ENCODE results near the gene ACVR1B.
"Not testable (repeated sequence)": the region's sequence is repeated elsewhere in the genome, so short reads cannot be mapped to it uniquely, and the experiment has no call there.

The ACVR1B gene

GRCh38 chr12:51971679-51972421 lies 20.4 kb downstream of the ACVR1B start:
- no peak for DNase-seq

GRCh38 chr12:51972422-51972812 lies 20.9 kb downstream of the ACVR1B start:
- DNase-seq, result no peak

DNA sequence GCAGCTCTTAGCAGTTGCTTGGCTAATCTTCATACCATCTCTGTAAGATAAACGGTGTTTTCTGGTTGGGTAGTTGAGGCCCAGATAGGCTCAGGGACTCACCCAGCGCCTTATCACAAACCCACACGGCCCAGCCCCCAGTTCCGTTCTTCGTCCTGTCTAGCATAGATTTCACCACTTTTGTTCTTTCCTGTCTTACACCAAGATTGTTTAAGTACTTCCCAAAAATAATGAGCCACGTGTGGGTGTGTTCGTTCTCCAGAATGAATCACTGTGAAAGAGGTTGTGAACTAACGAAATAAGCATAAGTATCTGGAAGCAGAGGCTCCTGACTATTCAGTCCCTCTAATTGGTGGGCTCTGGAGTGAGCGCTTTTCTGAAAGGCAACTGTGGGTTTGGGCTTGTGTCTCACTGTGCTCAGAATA lies 21.4 kb downstream of the ACVR1B start:
- DNase-seq, result no peak

GRCh38 chr12:51973560-51973959 lies 22.1 kb downstream of the ACVR1B start:
- DNase-seq, result no peak

DNA sequence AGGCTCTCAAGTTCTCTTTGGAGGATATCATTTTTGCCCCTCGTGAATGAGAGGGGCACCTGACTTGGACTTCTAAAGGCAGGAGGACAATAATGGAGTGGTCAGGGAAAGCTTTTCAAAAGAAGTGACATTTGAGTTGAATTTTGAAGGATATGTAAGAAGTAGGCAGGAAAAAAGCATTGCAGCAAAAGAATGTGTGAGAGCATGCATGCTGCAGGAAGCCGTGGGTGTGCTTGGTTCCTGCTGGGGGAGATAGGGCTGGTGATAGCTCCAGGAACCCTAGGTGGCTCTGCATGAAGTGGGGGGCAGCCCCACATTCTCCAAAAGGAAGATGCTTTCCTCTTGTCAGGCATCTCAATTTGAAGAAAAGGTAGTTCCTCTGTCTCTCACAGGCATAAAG lies 23.1 kb downstream of the ACVR1B start:
- DNase-seq, result no peak

DNA sequence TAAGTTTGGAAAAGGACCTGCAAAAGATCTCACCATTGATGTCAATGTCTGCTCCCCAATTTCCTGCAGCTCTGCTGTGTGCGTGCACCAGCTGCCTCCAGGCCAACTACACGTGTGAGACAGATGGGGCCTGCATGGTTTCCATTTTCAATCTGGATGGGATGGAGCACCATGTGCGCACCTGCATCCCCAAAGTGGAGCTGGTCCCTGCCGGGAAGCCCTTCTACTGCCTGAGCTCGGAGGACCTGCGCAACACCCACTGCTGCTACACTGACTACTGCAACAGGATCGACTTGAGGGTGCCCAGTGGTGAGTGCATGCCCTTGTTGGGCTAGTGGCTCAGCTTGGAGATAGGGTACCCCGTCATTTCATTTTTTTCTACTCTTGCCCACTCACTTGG lies 23.7 kb downstream of the ACVR1B start:
- DNase-seq, result no peak

DNA sequence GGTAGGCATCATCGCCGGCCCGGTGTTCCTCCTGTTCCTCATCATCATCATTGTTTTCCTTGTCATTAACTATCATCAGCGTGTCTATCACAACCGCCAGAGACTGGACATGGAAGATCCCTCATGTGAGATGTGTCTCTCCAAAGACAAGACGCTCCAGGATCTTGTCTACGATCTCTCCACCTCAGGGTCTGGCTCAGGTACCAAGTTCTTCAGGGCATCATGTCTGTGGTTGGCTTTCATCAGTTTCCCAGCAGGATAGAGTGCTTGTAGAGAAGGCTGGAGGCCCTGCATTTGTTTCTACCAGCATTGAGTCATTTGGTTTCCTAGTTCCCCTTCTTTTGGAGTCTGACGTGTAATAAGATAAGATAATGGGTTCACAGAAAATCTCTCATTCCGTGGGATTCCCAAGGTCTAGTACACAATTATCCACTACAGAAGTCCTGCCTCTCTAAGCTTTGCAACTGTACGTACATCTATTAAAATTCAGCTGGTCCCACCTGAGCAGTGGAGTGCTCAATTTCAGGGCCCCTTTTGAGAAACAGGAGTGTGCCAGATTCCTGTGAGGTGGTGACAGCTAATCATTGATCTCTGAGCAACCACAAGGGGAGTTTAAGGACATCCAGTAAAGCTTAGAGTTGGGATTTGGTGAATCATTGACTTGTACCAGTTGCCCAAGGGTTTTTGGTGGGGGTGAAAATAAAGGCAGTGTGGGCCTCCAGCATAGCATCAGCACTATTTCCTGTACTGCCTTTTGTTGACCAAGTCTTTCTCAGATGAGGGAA lies 25.1 kb downstream of the ACVR1B start:
- DNase-seq, result no peak

GRCh38 chr12:51977320-51977753 lies 25.8 kb downstream of the ACVR1B start:
- DNase-seq, result no peak

DNA sequence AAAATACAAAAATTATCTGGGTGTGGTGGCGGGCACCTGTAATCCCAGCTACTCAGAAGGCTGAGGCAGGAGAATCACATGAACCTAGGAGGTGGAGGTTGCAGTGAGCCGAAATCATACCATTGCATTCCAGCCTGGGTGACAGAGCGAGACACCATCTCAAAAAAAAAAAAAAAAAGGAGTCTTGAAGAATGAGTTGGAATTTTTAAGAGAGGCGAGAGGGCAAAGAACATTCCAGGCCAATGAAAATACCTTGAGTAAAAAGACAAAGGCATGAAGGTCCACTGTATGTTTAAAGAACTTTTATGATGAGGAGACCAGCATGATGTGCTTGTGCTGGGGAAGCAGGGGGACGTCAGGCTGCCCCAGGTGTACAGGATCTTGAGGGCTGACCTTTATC lies 27.8 kb downstream of the ACVR1B start:
- DNase-seq, result not testable (repeated sequence)

DNA sequence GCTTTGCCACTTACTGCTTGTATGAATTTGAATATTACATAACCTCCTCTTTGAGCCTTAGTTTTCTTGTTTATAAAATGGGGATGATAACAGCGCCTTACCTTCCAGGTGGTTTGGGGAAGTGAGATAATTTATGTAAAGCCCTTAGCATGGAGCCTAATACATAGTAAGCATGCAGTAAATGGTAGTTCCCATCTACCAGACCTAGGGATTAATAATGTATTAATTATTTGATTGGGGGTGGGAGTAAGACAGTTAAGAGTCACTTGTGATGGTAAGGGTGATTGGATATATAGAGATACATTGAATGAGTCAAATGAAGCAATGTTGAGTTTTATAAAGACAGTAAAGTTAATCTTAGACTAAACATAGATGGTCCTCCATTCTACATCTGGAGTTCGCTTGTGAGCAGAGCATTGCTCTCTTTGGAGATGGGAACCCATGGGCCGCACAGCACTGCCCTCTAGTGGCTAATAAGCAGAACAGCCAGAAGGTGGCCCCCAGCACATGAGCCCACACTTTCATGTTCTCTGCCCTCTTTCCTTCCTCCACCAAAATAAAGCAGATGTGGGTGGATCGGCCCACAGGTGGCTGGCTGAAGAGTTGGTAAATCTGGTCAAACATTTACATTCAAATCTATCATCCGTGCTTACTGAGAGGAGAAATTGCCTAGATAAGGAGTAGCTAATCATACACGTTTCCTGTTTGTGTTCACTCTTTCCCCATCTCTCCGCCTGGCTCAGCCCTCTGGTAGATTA lies 28.7 kb downstream of the ACVR1B start:
- no peak for DNase-seq

DNA sequence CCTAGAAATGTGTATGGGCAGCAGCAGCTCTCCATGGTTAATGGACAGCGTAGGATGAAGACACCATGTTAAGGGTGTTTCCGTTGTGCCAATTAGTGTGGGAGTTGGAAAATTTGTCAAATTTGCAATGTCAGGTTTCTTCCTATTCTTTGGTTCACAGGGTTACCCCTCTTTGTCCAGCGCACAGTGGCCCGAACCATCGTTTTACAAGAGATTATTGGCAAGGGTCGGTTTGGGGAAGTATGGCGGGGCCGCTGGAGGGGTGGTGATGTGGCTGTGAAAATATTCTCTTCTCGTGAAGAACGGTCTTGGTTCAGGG lies 29.3 kb downstream of the ACVR1B start:
- DNase-seq, result no peak

GRCh38 chr12:51984657-51985056 lies 33.2 kb downstream of the ACVR1B start:
- DNase-seq, result no peak

GRCh38 chr12:51985154-51985835 lies 33.8 kb downstream of the ACVR1B start:
- DNase-seq, result no peak

GRCh38 chr12:51986834-51987233 lies 35.3 kb downstream of the ACVR1B start:
- DNase-seq, result no peak

- no peak for DNase-seq
Measured at GRCh38 chr12:51992246-51992645, 40.7 kb downstream of the ACVR1B start.

GRCh38 chr12:51994539-51994820 lies 43.0 kb downstream of the ACVR1B start:
- no peak for DNase-seq

DNA sequence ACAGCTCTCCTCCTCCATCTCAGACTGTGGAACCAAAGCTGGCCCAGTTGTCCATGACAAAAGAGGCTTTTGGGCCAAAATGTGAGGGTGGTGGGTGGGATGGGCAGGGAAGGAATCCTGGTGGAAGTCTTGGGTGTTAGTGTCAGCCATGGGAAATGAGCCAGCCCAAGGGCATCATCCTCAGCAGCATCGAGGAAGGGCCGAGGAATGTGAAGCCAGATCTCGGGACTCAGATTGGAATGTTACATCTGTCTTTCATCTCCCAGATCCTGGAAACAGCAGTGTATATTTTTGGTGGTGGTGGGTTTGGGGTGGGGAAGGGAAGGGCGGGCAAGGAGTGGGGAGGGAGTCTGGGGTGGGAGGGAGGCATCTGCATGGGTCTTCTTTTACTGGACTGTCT lies 43.5 kb downstream of the ACVR1B start:
- DNase-seq, result no peak

- no peak for DNase-seq
Measured at GRCh38 chr12:51997136-51997535, 45.6 kb downstream of the ACVR1B start.

DNA sequence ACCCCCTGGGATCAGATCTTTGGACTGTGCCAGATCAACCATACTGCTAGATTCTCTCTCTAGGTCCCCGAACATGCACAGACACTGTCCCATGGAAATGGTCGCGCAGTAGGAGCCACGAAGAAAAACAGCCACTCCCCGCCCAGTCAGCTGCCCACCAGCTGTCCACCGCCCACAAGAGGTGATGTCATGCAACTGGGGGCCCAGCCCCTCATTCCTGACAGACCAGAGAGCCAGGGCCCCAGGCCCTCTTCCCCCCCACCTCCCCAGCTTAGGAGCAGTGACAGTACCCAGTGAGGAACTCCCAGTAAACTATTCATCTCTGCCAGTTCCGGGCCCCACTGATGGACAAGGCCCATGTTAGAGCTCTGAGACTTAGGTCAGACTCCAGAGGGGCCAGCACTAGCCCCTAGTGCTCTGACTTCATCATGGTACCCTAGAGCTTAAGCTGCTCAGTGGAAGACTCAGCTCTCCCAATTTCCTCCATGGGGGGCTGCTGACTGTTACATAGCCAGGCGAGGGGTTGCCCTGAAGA lies 51.6 kb downstream of the ACVR1B start:
- DNase-seq, result no peak

- DNase-seq, result no peak
Measured at GRCh38 chr12:52003591-52003990, 52.1 kb downstream of the ACVR1B start.

GRCh38 chr12:52004042-52004648 lies 52.6 kb downstream of the ACVR1B start:
- no peak for DNase-seq

DNA sequence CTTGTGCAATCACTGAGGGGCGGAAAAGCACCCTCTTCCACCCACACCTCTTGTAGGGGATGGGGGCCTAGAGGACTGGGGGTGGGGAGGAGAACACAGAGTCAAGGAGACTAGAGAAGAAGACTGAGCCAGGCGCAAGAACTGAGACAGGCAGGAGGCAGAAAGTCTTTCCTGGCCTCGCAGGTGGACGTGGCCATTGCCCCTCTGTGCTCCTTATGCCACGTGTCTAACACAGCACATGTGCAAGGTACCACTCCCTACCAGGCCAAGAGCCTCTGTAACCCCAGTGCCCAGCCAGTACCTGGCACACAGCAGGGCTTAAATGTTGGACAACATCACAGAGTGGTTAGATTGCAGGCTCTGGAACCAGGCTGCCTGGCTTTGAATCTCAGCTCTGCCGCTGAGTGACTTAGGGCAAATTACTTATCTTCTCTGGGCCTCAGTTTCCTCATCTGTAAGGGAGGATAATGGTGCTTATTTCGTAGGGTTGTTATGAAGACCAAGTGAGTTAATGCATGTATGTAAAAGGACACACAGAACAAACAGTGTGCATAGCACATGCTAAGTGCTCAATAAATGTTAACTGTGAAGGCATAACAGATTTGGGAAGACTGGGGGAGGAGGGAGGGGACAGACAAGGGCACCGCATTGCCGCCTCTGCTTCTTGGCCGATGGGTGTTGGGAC lies 53.9 kb downstream of the ACVR1B start:
- no peak for DNase-seq

All from cerebellar nuclear complex (tissue), 1 donor.